ENCODE data around the gene ZFHX3.

Gene ZFHX3

DNA sequence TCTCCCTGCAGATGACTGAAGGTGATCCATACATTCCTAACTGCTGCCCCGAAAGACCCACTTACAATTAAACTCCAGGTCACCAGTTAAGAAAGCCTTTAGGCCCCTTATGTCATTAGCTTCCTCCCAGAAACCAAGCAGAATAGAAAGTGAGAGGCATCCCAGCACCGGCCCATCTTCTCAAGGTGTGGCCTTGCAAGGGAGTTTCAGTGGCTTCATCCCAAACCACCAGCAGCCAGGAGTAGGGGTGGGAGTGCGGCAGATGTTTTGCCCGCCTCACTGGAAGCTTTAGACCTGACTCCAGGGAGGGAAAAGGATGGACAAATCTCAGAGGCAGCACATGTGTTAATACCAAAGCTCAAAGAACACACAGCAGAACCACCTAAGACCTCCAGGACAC is 5.1 kb downstream of the ZFHX3 start:
- TF ChIP-seq, protein P1, sequence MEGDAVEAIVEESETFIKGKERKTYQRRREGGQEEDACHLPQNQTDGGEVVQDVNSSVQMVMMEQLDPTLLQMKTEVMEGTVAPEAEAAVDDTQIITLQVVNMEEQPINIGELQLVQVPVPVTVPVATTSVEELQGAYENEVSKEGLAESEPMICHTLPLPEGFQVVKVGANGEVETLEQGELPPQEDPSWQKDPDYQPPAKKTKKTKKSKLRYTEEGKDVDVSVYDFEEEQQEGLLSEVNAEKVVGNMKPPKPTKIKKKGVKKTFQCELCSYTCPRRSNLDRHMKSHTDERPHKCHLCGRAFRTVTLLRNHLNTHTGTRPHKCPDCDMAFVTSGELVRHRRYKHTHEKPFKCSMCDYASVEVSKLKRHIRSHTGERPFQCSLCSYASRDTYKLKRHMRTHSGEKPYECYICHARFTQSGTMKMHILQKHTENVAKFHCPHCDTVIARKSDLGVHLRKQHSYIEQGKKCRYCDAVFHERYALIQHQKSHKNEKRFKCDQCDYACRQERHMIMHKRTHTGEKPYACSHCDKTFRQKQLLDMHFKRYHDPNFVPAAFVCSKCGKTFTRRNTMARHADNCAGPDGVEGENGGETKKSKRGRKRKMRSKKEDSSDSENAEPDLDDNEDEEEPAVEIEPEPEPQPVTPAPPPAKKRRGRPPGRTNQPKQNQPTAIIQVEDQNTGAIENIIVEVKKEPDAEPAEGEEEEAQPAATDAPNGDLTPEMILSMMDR (IDR thresholded peaks at IDR 0.05; ENCODE audit: control extremely low read depth, extremely low read depth, low read depth, missing control alignments): no peak
- POLR2A ChIA-PET: no interaction called here
- no peak for DNase-seq (ENCODE audit: extremely low spot score)
- CTCF ChIA-PET: interaction anchor here (2.2 kb wide), 1 partner anchor 12 kb away, joined by 7 read pairs; no protein-coding TSS in a partner anchor

- CTCF ChIA-PET: no interaction called here
- DNase-seq (ENCODE audit: extremely low spot score): no peak
- TF ChIP-seq, protein P1 (IDR thresholded peaks at IDR 0.05; ENCODE audit: control extremely low read depth, extremely low read depth, low read depth, missing control alignments): no peak
- POLR2A ChIA-PET: no interaction called here
Measured at GRCh38 chr16:73041676-73042075, 6.3 kb downstream of the ZFHX3 start.

- TF ChIP-seq, protein P1 (IDR thresholded peaks at IDR 0.05; ENCODE audit: control extremely low read depth, extremely low read depth, low read depth, missing control alignments): no peak
- POLR2A ChIA-PET: no interaction called here
- DNase-seq (ENCODE audit: extremely low spot score): no peak
- CTCF ChIA-PET: no interaction called here
Measured at GRCh38 chr16:73040735-73041402, 7.1 kb downstream of the ZFHX3 start.

DNA sequence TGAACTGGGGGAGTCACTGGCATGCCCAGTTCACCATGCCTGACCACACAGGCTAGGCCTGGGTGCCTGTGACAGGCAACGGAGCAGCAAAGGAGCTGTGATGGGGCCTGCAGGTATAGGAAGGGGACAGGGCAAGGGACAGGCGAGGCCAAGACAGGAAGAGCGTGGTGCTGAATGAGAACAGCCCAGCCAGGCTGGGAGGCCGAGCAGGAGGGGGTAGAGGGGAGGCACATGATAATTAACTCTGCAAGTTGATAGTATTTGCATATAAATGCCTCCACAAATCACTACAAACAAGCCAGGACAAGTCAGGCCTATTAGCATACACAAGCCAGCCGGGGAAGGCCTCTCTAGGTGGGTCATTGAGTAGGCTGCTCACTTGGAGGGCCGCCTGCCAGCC is 7.8 kb downstream of the ZFHX3 start:
- DNase-seq (ENCODE audit: extremely low spot score): no peak
- CTCF ChIA-PET: interaction anchor here (1.2 kb wide), 1 partner anchor 10 kb away, joined by 3 read pairs; no protein-coding TSS in a partner anchor
- POLR2A ChIA-PET: no interaction called here
- TF ChIP-seq, protein P1 (IDR thresholded peaks at IDR 0.05; ENCODE audit: control extremely low read depth, extremely low read depth, low read depth, missing control alignments): no peak

DNA sequence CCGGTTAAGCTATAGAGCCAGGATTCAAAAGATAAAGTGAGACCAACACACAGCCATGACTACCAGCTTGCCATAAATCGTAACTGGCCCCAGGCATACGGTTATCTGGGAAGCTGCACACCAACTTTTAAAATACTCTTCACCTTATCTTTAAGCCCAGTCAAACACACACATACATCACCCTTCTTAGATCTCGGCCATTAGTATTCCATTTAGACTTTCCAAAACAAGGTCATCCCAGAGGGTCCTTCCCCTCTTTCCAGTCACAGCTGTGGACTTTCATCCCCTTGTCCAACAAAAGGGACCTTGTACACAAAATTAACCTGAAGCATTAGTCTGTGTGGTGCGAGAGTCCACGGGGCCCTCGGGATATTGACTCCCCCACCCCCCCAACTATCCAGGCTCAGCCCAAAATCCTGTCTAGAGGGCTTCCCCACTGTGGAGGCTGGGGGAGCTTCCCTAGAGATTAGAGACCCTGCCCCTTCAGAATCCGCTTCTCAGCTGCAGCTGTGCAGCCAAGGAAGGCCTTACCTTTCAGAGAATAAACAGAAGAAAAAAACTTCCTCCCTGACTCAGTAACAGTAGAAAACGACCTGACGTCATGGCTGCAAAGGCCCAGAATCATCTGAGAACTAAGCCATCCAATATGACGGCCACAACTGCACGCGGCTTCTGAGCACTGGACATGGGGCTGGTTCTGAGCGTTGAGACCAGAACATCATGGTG is 9.9 kb downstream of the ZFHX3 start:
- ChIA-PET CTCF (interaction anchor here (0.9 to 1.5 kb wide), 3 partner anchors 17 to 205 kb away, joined by 3 to 4 read pairs (median 3); no protein-coding TSS in a partner anchor), POLR2A (interaction anchor here (0.6 kb wide), 1 partner anchor 167 kb away, joined by 4 read pairs; no protein-coding TSS in a partner anchor)
- TF ChIP-seq, protein P1 (IDR thresholded peaks at IDR 0.05; ENCODE audit: control extremely low read depth, extremely low read depth, low read depth, missing control alignments): no peak
- DNase-seq (ENCODE audit: extremely low spot score): no peak

DNA sequence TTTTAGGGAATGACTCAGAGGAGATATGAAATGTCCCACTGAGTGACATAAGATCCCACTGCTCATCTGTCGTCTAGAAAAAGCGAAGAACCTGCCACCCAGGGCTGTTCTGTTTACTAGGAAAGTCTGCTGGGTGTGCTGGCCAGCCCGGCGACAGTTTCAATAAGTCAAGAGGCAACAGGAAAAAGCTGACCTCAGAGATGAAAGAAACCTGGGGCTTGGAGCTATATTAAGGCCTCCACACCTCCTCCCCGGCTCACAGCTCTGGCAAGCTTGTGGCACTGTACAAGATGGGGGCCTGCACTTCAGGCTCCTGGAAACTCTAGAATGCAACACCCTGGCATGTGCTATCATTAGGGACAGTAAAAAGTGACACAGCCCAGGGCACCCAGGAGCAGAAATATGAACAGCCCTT is 10.6 kb downstream of the ZFHX3 start:
- DNase-seq (ENCODE audit: extremely low spot score): peak; percentile 43
- TF ChIP-seq, protein P1 (IDR thresholded peaks at IDR 0.05; ENCODE audit: control extremely low read depth, extremely low read depth, low read depth, missing control alignments): no peak
- POLR2A ChIA-PET: no interaction called here
- CTCF ChIA-PET: interaction anchor here (0.9 kb wide), 2 partner anchors 18 to 204 kb away, joined by 3 to 4 read pairs; no protein-coding TSS in a partner anchor

Data from GM10248 (cell line).